HCT116 (cell line): ENCODE measurements around the gene TMEM14B. TPM values are rescaled to one million over a fixed set of nuclear protein-coding genes. Genes with fewer than 3 reads are reported as not detected.
"Not testable (repeated sequence)": the region's sequence is repeated elsewhere in the genome, so short reads cannot be mapped to it uniquely, and the experiment has no call there.

Experiments used
- ATAC-seq: fragments of 200-7000 bp; cut with Tn5 transposase; 2 replicates; pipeline ENCODE4 v1.9.1; 2020; ENCODE audit warnings: mild to moderate bottlenecking, moderate library complexity
- BruUV-seq: library from RNA; stranded (reverse); fragments of 400-500 nt; replicated peaks from 2 replicates; lab custom pipeline; 2021; lab: Mats Ljungman, UMichigan
- CTCF ChIA-PET: fragments of 300-600 bp; sonication (Branson Sonifier 250); formaldehyde crosslinking; loops from one replicate; lab custom pipeline; 2021; ENCODE audit warnings: antibody characterized with exemption; lab: Charles Lee
- POLR2A ChIA-PET: fragments of 300-600, 350-600 bp; sonication (Branson Sonifier 250); formaldehyde crosslinking; loops from one replicate; lab custom pipeline; 2021; ENCODE audit warnings: antibody characterized with exemption; lab: Charles Lee
- RAD21 ChIA-PET, 2 experiments: fragments of 300-600 bp; sonication (Branson Sonifier 250); formaldehyde crosslinking; loops; one replicate each; lab custom pipeline; 2023; ENCODE audit warnings: low total read pairs in 2 of 2; ENCODE audit not compliant: uncharacterized antibody in 2 of 2, unreplicated experiment in 2 of 2, low non-redundant PET in 1 of 2; lab: Charles Lee
- DNase-seq: peaks from one replicate; pipeline ENCODE4 v3.0.0-alpha.2; 2010; ENCODE audit warnings: low read depth, low spot score
- H2AFZ ChIP-seq: fragments of 200-600 bp; shearing (Covaris generic), sonication (generic); 2 replicates; pipeline ENCODE4 v1.6.1; 2017; ENCODE audit warnings: low read depth, mixed run types, mixed read lengths, antibody characterized with exemption, low read length; ENCODE audit not compliant: poor library complexity, severe bottlenecking
- H3K27ac ChIP-seq: 2 replicates; pipeline ENCODE4 v1.5.1; 2012; ENCODE audit warnings: low read depth, low read length
- H3K27me3 ChIP-seq: fragments of 200-600 bp; sonication (generic); 2 replicates; pipeline ENCODE4 v1.6.1; 2016; ENCODE audit warnings: mixed run types, low read length, mixed read lengths; ENCODE audit not compliant: insufficient read depth
- H3K36me3 ChIP-seq, 2 experiments: fragments of 200-500 bp in 1 of 2; fragments of 200-600 bp in 1 of 2; sonication (Bioruptor generic) in 1 of 2; sonication (generic) in 1 of 2; 2 replicates each; pipeline versions ENCODE4 v1.5.1 to v1.6.1; 2014 to 2016; ENCODE audit warnings: low read length in 2 of 2, inconsistent platforms in 1 of 2, mixed read lengths in 1 of 2, mixed run types in 1 of 2; ENCODE audit not compliant: insufficient read depth in 2 of 2, control insufficient read depth in 1 of 2
- H3K4me1 ChIP-seq, 2 experiments: fragments of 200-600 bp in 1 of 2; sonication (generic) in 1 of 2; 2 replicates each; pipeline versions ENCODE4 v1.5.1 to v1.6.1; 2012 to 2017; ENCODE audit warnings: low read length in 2 of 2, inconsistent platforms in 1 of 2, mild to moderate bottlenecking in 1 of 2, mixed read lengths in 1 of 2, mixed run types in 1 of 2, moderate library complexity in 1 of 2; ENCODE audit not compliant: insufficient read depth in 2 of 2, control insufficient read depth in 1 of 2
- H3K4me2 ChIP-seq: fragments of 200-600 bp; sonication (generic); 2 replicates; pipeline ENCODE4 v1.6.1; 2017; ENCODE audit warnings: mixed run types, low read length, mixed read lengths
- H3K4me3 ChIP-seq, 2 experiments: fragments of 200-600 bp in 1 of 2; sonication (generic) in 1 of 2; replicated peaks in 1 of 2; 2 replicates each; pipeline ENCODE4 v1.5.1; 2011 to 2016; ENCODE audit warnings: low read length in 2 of 2, control low read depth in 1 of 2, low read depth in 1 of 2, mild to moderate bottlenecking in 1 of 2, mixed read lengths in 1 of 2, mixed run types in 1 of 2
- H3K79me2 ChIP-seq: fragments of 200-600 bp; sonication (generic); 2 replicates; pipeline ENCODE4 v1.6.1; 2017; ENCODE audit warnings: mild to moderate bottlenecking, mixed run types, low read length, moderate library complexity, mixed read lengths; ENCODE audit not compliant: insufficient read depth
- H3K9ac ChIP-seq: fragments of 200-600 bp; sonication (generic); 2 replicates; pipeline ENCODE4 v1.6.1; 2016; ENCODE audit warnings: low read length, mixed read lengths
- H3K9me2 ChIP-seq: fragments of 200-600 bp; sonication (generic), shearing (Covaris generic); 2 replicates; pipeline ENCODE4 v1.6.1; 2017; ENCODE audit warnings: mixed run types, mild to moderate bottlenecking, moderate library complexity; ENCODE audit not compliant: insufficient read depth
- H3K9me3 ChIP-seq, 2 experiments: fragments of 200-500 bp in 1 of 2; fragments of 200-600 bp in 1 of 2; sonication (Bioruptor generic) in 1 of 2; sonication (generic) in 1 of 2; 2 replicates each; pipeline ENCODE4 v1.6.1; 2014 to 2017; ENCODE audit warnings: low read length in 2 of 2, mixed read lengths in 2 of 2, inconsistent platforms in 1 of 2, low read depth in 1 of 2, mild to moderate bottlenecking in 1 of 2, mixed run types in 1 of 2, moderate library complexity in 1 of 2; ENCODE audit not compliant: control insufficient read depth in 1 of 2, insufficient read depth in 1 of 2
- H4K20me1 ChIP-seq: fragments of 200-600 bp; sonication (generic), shearing (Covaris generic); 2 replicates; pipeline ENCODE4 v1.6.1; 2017; ENCODE audit warnings: mixed run types, mild to moderate bottlenecking, moderate library complexity; ENCODE audit not compliant: insufficient read depth
- CEBPB ChIP-seq: IDR thresholded peaks from 2 replicates; pipeline ENCODE4 v1.6.1; 2012; ENCODE audit warnings: low read depth
- EGR1 ChIP-seq: IDR thresholded peaks from 2 replicates; pipeline ENCODE4 v1.6.1; 2012; ENCODE audit warnings: low read depth
- EZH2 ChIP-seq: fragments of 200-600 bp; sonication (generic); IDR thresholded peaks from 2 replicates; pipeline ENCODE4 v1.6.1; 2017; ENCODE audit warnings: antibody characterized with exemption, mixed run types
- POLR2AphosphoS5 ChIP-seq: IDR thresholded peaks from 2 replicates; pipeline ENCODE4 v1.6.1; 2011; ENCODE audit warnings: mild to moderate bottlenecking, low read depth, low read length, moderate library complexity
- SIN3A ChIP-seq: IDR thresholded peaks from 2 replicates; pipeline ENCODE4 v1.6.1; 2012; ENCODE audit warnings: low read depth
- SRF ChIP-seq: IDR thresholded peaks from 2 replicates; pipeline ENCODE4 v1.6.1; 2012; ENCODE audit warnings: low read depth
- ZBTB33 ChIP-seq: IDR thresholded peaks from 2 replicates; pipeline ENCODE4 v1.6.1; 2011; ENCODE audit warnings: mild to moderate bottlenecking, low read length, moderate library complexity; ENCODE audit not compliant: insufficient replicate concordance; ENCODE audit errors: extremely low read depth
- ZFX ChIP-seq: fragments of 450-650 bp; IDR thresholded peaks from 2 replicates; pipeline ENCODE4 v1.6.1; 2017
- intact Hi-C: fragments of 100-400 bp; cut with micrococcal nuclease; formaldehyde crosslinking; loops from 2 replicates; pipeline ENCODE4 v1.10.0; 2022
- total RNA-seq: library from RNA; stranded (reverse); gene quantifications from one replicate; pipeline ENCODE4 v1.2.1, GENCODE V29; 2021; ENCODE audit not compliant: unreplicated experiment

The TMEM14B gene
- total RNA-seq, 1 experiment from 2014 or later, result 83.6 TPM

GRCh38 chr6:10751757-10752156 lies 4.2 kb downstream of the TMEM14B start:
- H3K4me3 ChIP-seq, RAD21 ChIA-PET, ATAC-seq, POLR2A ChIA-PET, DNase-seq, CTCF ChIA-PET, intact Hi-C loops, H3K27ac ChIP-seq, BruUV-seq, H3K9me3 ChIP-seq, H3K9ac ChIP-seq, H3K9me2 ChIP-seq, H2AFZ ChIP-seq, H4K20me1 ChIP-seq, H3K4me2 ChIP-seq, H3K27me3 ChIP-seq: not testable (repeated sequence)
- Histone ChIP-seq H3K4me1 (peaks cover 9 to 18% of the 10 kb centered on the region in 2 experiments; a peak in 3 of 4 replicates), H3K36me3 (peaks cover 11 to 40% of the 10 kb centered on the region in 2 experiments), H3K79me2 (peaks cover 83% of the 10 kb centered on the region)

- no TSS peak for BruUV-seq
- no peak overlapping the region for H3K27ac ChIP-seq
These were observed 8.5 kb downstream of the TMEM14B start for GRCh38 chr6:10756085-10756484.

More at GRCh38 chr6:10756085-10756484, 8.5 kb downstream of the TMEM14B start:
- H2AFZ ChIP-seq, result no peak overlapping the region
- no peaks in the 10 kb centered on the region for H3K9me2 ChIP-seq
- ChIA-PET RAD21 (no interaction called here), POLR2A (no interaction called here)
- H3K9me3 ChIP-seq, result no peaks in the 10 kb centered on the region
- DNase-seq (no peak), ATAC-seq (no peak)
- H3K9ac ChIP-seq, result no peak overlapping the region
- intact Hi-C loops, result no loop called here
- TF ChIP-seq ZBTB33 (no peak), SRF (no peak), SIN3A (no peak), POLR2AphosphoS5 (no peak), CEBPB (no peak), EGR1 (no peak), EZH2 (no peak), ZFX (no peak)
- TF ChIP-seq, all 23 proteins: peak for 0
- Histone ChIP-seq H3K4me1 (peaks cover 25 to 32% of the 10 kb centered on the region in 2 experiments), H3K4me2 (no peak overlapping the region), H4K20me1 (peaks cover 9% of the 10 kb centered on the region; the same call in 1 of the 2 replicates), H3K79me2 (peaks cover 58% of the 10 kb centered on the region), H3K27me3 (no peaks in the 10 kb centered on the region), H3K36me3 (peaks cover 11 to 35% of the 10 kb centered on the region in 2 experiments), H3K4me3 (no peak overlapping the region)
- CTCF ChIA-PET, result no interaction called here
